8988T (cell line): ENCODE measurements around the gene PRPH2.
A peak's percentile ranks its signal among the peaks of the same experiment; 100 is the strongest.
"Not testable (repeated sequence)": the region's sequence is repeated elsewhere in the genome, so short reads cannot be mapped to it uniquely, and the experiment has no call there.

ENCODE experiments used
- DNase-seq: peaks from one replicate; pipeline ENCODE4 v3.0.0; 2011

The PRPH2 gene

GRCh38 chr6:42740725-42741124 lies 18.3 kb upstream of the PRPH2 start:
- no peak for DNase-seq

- DNase-seq: no peak
Measured at GRCh38 chr6:42735976-42736375, 13.6 kb upstream of the PRPH2 start.

GRCh38 chr6:42733867-42734481 lies 11.6 kb upstream of the PRPH2 start:
- DNase-seq: not testable (repeated sequence)

DNA sequence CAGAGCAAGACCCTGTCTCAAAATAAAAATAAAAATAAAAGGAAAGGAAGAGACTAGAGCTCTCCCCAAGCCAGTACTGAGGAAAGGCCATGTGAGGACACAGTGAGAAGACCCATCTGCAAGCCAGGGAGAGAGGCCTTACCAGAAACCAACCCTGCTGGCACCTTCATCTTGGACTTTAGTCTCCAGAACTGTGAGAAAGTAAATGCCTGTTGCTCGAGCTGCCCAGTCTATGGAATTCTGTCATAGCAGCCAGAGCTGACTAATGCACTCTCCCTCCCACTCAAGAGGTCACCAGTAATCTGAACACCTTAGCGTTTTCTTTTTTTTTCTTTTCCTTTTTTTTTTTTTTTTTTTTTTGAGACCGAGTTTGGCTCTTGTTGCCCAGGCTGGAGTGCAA lies 7.3 kb upstream of the PRPH2 start:
- no peak for DNase-seq

DNA sequence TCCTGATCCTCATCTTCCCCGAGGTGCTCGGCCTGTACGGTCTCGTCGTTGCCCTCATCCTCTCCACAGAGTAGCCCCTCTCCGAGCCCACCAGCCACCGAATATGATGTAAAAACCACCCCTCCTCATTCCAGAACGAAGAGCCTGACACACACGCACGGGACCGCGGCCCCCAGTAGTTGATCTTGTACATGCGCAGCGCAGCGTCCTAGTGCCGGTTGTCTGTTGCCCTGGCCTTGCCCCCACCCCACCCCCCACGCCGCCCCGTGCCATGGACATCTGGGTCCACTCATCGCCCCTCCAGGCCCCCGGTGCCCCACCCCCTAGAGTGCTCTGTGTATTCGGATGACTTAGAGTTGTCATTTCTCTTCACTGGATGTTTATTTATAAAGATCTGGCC lies 5.2 kb upstream of the PRPH2 start:
- DNase-seq: no peak

DNA sequence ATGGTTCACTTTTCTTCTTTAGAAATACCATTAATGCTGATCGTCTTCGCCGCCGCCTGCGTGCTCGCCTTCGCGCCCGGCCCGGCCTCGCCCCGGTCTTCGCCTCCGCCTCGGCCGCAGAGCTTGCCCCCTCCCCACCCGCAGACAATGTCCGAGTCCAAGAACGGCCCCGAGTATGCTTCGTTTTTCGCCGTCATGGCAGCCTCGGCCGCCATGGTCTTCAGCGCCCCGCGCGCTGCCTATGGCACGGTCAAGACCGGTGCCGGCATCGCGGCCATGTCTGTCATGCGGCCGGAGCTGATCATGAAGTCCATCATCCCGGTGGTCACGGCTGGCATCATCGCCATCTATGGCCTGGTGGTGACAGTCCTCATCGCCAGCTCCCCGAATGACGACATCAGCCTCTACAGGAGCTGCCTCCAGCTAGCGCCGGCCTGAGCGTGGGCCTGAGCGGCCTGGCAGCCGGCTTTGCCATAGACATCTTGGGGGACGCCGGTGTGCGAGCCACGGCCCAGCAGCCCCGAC lies 4.8 kb upstream of the PRPH2 start:
- no peak for DNase-seq

DNA sequence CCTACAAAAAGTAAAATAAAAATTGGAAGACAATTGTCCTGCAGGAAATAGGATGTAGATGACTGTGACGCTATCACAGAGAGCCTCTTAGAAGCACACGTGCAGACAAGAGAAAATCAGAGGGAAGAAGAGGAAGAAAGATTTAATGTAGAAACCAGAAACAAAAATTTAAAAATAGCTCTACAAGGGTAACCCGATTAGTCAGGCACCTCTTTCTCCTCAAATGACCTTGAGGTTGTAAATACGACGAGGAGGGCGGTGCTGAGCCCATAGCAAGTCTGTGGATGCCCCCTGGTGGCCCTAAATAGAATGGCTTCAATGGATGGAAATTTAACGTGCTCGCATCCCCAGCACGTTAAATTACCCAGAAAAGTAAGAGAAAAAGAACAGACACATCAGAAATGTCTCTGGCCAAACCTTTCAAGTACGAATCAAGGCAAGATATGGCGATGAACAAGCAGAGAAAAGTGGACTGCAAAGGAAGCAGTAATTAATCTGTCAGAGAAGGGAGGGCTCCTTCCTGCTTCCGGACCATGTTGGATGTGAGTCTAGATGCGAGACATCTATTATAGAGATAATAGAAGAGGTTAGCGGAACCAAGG lies 4.2 kb upstream of the PRPH2 start:
- DNase-seq: peak; percentile 75

DNA sequence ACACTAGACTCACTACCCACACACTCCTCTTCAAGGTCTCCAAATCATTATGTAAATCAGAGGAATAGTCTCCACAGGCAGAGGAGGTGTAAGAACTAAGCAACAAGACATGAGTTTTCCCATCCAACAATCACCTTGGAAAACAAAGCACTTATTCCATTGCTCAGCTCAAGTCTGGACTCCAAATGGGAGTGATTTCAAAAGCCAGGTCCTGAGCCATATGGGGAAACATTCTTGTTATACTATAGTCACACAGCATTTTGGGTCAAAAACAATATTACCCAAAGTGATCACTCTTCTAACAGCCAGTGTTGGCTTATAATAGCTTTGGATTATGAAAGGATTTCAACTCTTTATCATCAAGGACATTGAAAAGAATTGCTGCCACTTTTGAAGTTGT lies 3.6 kb upstream of the PRPH2 start:
- no peak for DNase-seq

DNA sequence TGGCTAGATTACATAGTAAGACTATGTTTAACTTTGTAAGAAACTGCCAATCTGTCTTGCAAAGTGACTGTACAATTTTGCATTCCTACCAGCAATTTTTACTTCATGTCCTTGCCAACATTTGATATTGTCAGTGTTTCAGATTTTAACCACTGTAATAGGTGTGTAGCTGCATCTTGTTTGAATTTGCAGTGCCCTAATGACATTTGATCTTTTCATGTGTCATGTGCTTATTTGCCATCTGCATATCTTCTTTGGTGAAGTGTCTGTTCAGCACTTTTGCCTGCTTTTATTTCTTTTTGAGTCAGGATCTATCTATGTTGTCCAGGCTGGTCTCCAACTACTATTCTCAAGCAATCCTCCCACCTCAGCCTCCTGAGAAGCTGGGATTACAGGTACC lies 2.4 kb upstream of the PRPH2 start:
- DNase-seq: no peak

- DNase-seq: no peak
Measured at GRCh38 chr6:42720739-42721138, 1.7 kb downstream of the PRPH2 start.

GRCh38 chr6:42715871-42716270 lies 6.5 kb downstream of the PRPH2 start:
- no peak for DNase-seq

- no peak for DNase-seq
Measured at GRCh38 chr6:42714098-42714761, 8.2 kb downstream of the PRPH2 start.

GRCh38 chr6:42711930-42712329 lies 10.5 kb downstream of the PRPH2 start:
- DNase-seq: no peak

DNA sequence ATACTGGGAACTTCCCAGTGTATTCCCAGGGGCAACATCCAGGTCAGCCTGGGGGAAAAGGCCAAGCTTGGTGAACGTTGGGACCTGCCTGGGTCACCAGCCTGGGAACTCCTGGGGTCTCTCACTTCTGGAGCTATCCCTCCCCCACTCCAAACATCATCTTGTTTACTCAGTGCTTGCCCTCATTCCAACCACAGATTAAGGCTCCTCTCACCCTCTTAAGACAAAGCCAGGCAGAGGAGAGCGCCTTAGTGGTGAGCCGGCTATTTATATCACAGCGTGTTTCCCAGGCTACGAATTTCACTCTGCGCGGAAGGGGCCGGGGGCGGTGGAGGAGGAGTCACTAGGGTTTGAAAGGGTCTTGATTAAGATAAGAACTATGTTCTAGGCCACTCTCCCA lies 12.1 kb downstream of the PRPH2 start:
- no peak for DNase-seq

DNA sequence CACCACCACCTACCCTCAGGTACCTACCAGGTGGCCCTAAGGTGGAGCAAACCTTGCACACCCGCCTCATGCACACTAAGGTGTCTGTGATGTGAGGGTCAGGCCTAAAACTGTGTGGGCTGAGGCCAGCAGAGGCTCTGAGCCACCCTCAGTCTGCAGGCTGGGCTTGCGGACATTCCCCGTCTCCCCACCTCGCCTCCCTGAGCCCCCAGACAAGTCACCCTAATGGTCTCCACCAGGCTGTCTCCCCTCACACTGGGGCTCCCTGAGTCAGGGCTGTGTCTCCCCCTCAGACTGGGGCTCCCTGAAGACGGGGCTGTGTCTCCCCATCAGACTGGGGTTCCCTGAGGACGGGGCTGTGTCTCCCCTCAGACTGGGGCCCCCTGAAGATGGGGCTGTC lies 12.5 kb downstream of the PRPH2 start:
- no peak for DNase-seq

GRCh38 chr6:42708096-42708495 lies 14.3 kb downstream of the PRPH2 start:
- DNase-seq: no peak

DNA sequence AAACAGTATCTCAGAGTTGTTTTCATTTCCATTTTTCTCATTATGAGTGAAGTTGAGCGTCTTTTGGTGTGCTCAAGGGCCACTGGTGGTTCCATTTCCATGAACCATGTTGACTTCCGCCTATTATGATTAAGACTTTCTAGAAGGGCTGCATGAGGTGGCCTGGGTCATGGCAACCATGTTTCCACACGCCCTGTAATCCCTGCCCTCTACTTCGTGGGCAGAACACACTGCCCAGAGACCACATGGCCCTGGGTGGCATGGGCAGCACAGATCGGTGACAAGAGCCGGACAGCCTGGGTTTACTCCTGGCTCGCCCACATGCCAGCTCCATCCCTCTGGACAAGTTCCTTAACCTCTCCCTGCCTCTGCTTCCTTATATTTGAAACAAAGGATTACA lies 14.8 kb downstream of the PRPH2 start:
- no peak for DNase-seq

- no peak for DNase-seq
Measured at GRCh38 chr6:42704937-42705374, 17.4 kb downstream of the PRPH2 start.

DNA sequence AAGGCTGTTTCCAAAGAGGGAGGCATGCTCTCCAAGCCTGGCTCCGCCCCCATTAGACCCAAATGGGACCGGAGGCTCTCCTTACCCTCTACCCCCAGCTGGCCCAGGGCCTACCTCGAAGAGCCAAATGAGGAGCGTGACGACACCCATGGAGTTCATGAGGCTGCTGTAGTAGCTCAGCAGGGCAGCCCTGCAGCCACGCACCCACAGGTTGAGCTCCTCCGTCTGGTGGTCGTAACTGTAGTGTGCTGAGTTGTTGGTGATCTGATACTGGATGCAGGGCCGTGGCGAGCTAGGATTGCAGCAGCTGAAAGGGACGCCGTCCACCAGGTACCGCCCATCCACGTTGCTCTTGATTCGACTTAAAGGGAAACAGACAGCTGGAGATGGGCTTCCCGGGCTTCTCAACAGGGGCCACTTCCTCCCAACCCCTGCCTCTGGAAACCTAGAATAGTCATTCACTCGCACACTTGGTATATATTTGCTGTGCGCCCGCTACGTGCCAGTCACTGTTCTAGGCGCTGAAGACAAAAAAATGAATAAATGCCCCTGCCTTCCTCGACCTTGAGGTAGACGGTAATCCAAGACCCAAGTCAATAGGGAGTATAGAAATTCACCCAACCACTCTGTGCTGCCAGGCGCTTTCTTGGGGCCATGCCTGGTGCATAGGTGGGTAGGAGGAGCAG lies 18.0 kb downstream of the PRPH2 start:
- no peak for DNase-seq

DNA sequence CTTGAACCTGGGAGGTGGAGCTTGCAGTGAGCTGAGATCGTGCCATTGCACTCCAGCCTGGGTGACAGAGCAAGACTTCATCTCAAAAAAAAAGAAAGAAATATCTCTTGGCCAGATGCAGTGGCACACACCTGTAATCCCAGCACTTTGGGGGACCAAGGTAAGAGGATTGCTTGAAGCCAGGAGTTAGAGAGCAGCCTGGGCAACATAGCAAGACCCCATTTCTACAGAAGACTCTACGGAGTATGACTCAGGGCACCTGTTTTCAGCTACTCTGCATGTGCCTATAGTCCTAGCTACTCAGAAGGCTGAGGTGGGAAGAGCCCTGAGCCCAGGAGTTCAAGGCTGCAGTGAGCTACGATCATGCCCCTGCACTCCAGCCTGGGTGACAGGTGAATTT lies 19.6 kb downstream of the PRPH2 start:
- DNase-seq: not testable (repeated sequence)

DNA sequence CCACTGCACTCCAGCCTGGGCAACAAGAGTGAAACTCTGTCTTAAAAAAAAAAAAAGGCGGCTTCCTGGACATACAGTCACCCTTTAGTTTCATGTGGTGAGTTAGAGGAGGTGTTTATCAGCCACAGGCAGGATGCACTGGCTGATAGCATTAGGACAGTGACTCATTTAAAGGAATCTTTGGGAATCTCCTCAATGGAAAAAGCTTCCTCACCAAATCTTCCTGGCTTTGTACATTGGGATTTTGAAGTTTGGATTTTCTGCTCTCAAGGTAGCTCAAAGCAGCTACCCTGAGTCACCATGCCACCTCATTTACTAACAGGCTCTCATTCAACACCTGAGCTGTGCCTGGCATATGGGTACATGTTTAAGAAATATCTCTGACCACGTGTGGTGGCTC lies 20.2 kb downstream of the PRPH2 start:
- no peak for DNase-seq

DNA sequence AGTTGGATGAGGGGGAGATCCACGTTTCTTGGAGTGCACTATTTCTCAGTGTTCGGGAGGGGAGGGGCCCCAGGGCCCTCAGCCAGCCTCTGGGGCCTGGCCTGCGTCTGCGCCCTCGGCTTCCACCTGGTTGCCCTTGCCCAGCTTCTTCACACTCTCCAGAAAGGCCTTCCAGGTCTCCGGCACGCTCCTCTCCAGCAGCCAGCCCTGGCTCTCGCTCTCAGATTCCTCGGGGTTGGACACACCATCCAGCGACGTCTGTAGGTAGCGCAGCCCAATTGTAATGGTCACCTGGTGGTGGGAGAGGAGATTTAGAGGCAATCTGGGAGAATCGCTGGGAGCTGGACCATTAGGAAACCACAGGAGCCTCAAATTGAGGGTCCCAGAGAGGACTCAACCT lies 24.2 kb downstream of the PRPH2 start:
- no peak for DNase-seq

DNA sequence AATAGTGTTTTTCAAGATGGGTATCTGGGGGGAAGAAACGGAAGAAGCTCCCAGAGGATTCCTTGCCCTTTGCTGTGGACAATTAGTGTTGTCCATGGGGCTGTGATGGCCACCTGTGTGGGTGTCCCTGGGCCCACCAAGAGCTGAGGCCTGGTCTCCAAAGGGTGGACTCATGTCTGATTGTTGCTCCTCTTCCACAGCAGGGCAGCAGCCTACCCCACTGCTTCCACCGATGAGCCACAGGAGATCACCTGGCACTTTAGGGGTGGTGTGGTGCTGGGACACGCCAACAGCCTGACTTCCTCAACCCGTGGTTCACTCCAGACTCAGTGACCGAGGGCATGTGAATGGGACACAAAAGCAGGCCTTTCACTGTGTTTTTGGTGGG lies 25.1 kb downstream of the PRPH2 start:
- DNase-seq: no peak
